Small intestine (tissue), 7 donors: Measurements from ENCODE around the gene VASN. TPM values are rescaled to one million over a fixed set of nuclear protein-coding genes. Genes with fewer than 3 reads are reported as not detected.

Experiments used
- DNase-seq, 2 donors: peaks; one replicate each; pipeline versions ENCODE4 v3.0.0 to v3.0.0-alpha.2; 2013
- FAIRE-seq: peaks from 2 replicates; lab custom pipeline; 2012; peaks lifted over from hg19 to GRCh38; lab: Jason Lieb, UNC
- H3K27ac ChIP-seq, 3 donors: one replicate each; pipeline ENCODE4 v1.5.1; 2013; ENCODE audit warnings: low read length in 2 of 3, mild to moderate bottlenecking in 2 of 3, control low read depth in 1 of 3, inconsistent platforms in 1 of 3, low read depth in 1 of 3, moderate library complexity in 1 of 3
- H3K27me3 ChIP-seq, 3 donors: one replicate each; pipeline ENCODE4 v1.6.1; 2013; ENCODE audit warnings: low read length in 3 of 3, inconsistent platforms in 1 of 3; ENCODE audit not compliant: control insufficient read depth in 3 of 3, insufficient read depth in 3 of 3
- H3K36me3 ChIP-seq, 3 donors: one replicate each; pipeline ENCODE4 v1.6.1; 2013; ENCODE audit warnings: low read length in 3 of 3, inconsistent platforms in 1 of 3, low read depth in 1 of 3, mild to moderate bottlenecking in 1 of 3, moderate library complexity in 1 of 3; ENCODE audit not compliant: control insufficient read depth in 3 of 3, insufficient read depth in 2 of 3
- H3K4me1 ChIP-seq, 3 donors: one replicate each; pipeline ENCODE4 v1.6.1; 2013; ENCODE audit warnings: low read length in 2 of 3, inconsistent platforms in 1 of 3, low read depth in 1 of 3, mild to moderate bottlenecking in 1 of 3, moderate library complexity in 1 of 3; ENCODE audit not compliant: control insufficient read depth in 3 of 3, insufficient read depth in 2 of 3
- H3K4me3 ChIP-seq, 3 donors: one replicate each; pipeline ENCODE4 v1.5.1; 2013; ENCODE audit warnings: low read length in 3 of 3, control low read depth in 1 of 3, inconsistent platforms in 1 of 3, low read depth in 1 of 3, mild to moderate bottlenecking in 1 of 3, moderate library complexity in 1 of 3
- H3K9me3 ChIP-seq, 2 donors: one replicate each; pipeline ENCODE4 v1.6.1; 2013; ENCODE audit warnings: low read depth in 1 of 2, low read length in 1 of 2; ENCODE audit not compliant: control insufficient read depth in 2 of 2, insufficient read depth in 1 of 2
- WGBS, 3 donors: extraction: QIAGEN DNeasy Blood & Tissue Kit; methylation state at CpG; one replicate each; pipeline ENCODE4 v1.1.7; 2013; 5-methylcytosine and 5-hydroxymethylcytosine counted together
- polyA plus RNA-seq, 4 donors: library from polyadenylated mRNA; stranded (reverse) in 3 of 4; unstranded in 1 of 4; fragments of 200-250 nt in 3 of 4; fragments of 120-200 nt in 1 of 4; gene quantifications; one replicate each; pipeline versions ENCODE4 v1.2.1 to v1.2.3, GENCODE V29; 2013
- donor health status: healthy with polysubstance abuse.
- donor health status: control.
- donor health status: control.
- donor health status: Bipolar disorder and iron deficiency.
- donor health status: healthy.

Gene VASN
- polyA plus RNA-seq, 4 donors: 0.45 to 11.4 (median 2.2) TPM

DNA sequence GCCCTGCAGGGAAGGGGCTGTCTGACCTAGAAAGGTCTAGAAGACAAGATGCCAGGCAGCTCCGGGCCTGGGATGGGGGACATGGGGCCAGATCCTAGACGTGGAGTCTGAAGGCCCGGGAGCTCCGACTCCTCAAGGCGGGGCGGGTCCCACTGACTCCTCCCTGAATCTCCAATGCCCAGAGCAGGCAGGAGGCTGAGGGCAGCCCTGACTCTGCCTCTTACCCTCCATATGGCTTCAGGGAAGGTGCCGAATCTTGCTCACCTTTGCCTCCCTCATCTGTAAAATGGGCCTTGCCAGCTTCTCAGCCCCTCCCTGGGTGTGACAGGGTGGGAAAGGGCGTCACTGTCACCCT is 14.8 kb downstream of the VASN start:
- H3K4me1 ChIP-seq: no peaks in the 10 kb centered on the region
- peak overlapping the region in 1 of 3 donors; percentile 51 for H3K27ac ChIP-seq
- no peak for FAIRE-seq
- no peaks in the 10 kb centered on the region for H3K27me3 ChIP-seq
- DNase-seq: no peak
- WGBS, 3 donors: 69 to 81% (median 71%) methylated on average over 8 of the region's 8 CpGs
- no peaks in the 10 kb centered on the region for H3K9me3 ChIP-seq
- H3K4me3 ChIP-seq: no peak overlapping the region
- H3K36me3 ChIP-seq: peaks cover 0 to 97% (median 15%) of the 10 kb centered on the region in 3 donors

DNA sequence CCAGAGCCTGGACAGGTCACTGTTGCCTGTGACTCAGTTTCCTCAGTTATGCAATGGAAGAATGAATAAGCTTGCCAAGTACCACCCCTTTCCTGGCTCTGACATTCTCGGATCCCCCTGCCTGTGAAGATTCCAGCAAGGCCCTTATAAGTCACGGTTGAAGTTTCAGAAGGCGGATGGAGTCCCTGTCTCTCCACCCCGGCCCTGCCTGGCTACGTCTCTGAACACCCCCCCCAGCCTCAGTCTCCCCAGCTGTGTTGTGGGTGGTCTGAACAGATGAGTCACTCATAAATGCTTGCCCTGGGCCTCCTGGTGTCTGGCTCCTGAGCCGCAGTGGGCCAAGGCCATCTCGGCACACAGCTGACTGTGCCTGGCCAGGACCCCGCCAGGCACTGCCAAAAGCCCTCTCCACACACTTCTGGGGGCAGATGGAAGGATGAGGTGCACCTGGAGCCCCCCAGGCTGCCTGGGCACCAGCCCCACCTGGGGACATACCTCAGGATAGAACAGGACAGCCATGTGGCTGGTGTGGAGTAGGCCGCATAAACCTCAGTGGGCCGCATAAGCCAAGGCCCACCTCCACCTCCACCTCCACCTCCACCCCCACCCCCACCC is 15.4 kb downstream of the VASN start:
- WGBS, 3 donors: 83 to 95% (median 91%) methylated on average over 9 to 10 of the region's 10 CpGs
- Histone ChIP-seq H3K9me3 (no peaks in the 10 kb centered on the region), H3K27ac (no peak overlapping the region), H3K36me3 (peaks cover 0 to 96% (median 15%) of the 10 kb centered on the region in 3 donors), H3K4me3 (no peak overlapping the region), H3K27me3 (no peaks in the 10 kb centered on the region), H3K4me1 (peaks cover 0 to 2% (median 0%) of the 10 kb centered on the region in 3 donors)
- no peak for FAIRE-seq
- DNase-seq: no peak

DNA sequence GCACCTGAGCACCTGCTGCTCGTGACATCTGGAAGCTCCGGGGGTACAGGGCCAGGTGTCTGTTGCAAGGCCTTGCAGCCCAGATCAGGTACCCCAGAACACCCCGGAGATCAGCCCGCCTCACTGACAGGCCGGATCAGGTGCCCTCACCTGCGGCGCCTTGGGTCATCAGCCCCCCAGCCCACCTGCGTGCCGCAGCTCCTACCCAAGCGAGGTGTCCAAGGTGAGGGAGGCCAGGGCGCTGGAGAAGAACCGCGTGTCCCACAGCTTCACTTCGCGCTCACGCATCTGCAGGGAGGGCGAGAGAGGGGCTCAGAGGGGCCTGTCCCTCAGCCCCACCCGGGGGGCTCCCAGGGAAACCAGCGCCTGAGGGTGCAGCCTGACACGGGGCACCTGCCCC is 16.1 kb downstream of the VASN start:
- Histone ChIP-seq H3K4me3 (no peak overlapping the region), H3K36me3 (peaks cover 0 to 96% (median 12%) of the 10 kb centered on the region in 3 donors), H3K27me3 (no peaks in the 10 kb centered on the region), H3K27ac (peak overlapping the region in 1 of 3 donors; percentile 58), H3K4me1 (peaks cover 0 to 9% (median 0%) of the 10 kb centered on the region in 3 donors), H3K9me3 (no peaks in the 10 kb centered on the region)
- no peak for FAIRE-seq
- DNase-seq: no peak
- WGBS, 3 donors: 94 to 99% (median 98%) methylated on average over 20 of the region's 20 CpGs

GRCh38 chr16:4388271-4389021 is 16.8 kb downstream of the VASN start:
- WGBS, 3 donors: 84 to 89% (median 87%) methylated on average over 15 to 19 of the region's 19 CpGs
- peaks cover 0 to 16% (median 0%) of the 10 kb centered on the region in 3 donors for H3K4me1 ChIP-seq
- DNase-seq (no peak), FAIRE-seq (no peak)
- H3K36me3 ChIP-seq: peaks cover 0 to 97% (median 12%) of the 10 kb centered on the region in 3 donors
- peak overlapping the region in 1 of 3 donors; percentile 53 for H3K27ac ChIP-seq
- no peak overlapping the region for H3K4me3 ChIP-seq
- no peaks in the 10 kb centered on the region for H3K27me3 ChIP-seq
- H3K9me3 ChIP-seq: no peaks in the 10 kb centered on the region

DNA sequence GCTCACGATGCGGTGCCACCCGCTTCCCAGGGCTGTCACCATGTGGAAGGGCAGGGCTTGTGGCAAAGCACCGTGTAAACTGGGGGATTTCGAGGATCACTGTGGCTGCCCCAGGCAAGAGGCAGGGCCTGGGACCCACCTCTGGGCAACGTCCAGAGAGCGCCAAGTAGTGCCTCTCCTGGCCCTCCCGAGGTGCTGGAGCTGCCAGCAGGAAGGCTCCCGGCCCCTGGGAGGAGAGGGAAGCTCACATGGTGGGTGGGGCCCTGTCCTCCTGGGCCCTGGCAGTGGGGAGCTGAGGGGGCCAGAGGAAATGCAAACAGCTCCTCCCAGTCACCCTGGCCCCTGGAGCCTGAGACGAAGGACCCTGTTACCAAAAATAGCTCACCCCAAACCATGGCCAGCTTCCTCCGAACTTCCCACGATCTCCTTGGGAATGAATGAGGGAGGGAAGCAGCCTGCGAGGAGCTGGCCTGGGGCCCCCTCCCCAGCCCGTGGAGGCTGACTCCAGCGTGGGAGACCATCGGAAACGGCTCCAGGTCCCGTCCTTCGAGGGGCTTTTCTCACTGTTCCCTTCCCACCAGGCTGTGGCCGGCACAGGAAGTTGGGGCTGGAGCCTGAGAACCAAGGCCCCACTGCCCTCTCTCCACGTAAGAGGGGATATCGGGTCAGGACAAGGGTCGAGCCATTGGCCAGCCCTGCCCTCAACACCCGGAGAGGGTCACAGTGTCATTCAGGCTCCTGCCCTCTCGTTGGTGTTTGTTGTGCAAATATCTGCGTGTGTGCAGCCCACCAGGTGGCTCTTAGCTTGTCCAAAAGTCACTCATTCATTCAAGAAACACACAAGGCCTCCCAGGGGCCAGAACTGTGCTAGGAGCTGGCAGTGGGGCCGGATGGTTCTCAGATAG is 17.7 kb downstream of the VASN start:
- Histone ChIP-seq H3K9me3 (no peaks in the 10 kb centered on the region), H3K27ac (peak overlapping the region in 1 of 3 donors; percentile 53), H3K36me3 (peaks cover 0 to 93% (median 13%) of the 10 kb centered on the region in 3 donors), H3K27me3 (no peaks in the 10 kb centered on the region), H3K4me1 (peaks cover 0 to 17% (median 0%) of the 10 kb centered on the region in 3 donors), H3K4me3 (no peak overlapping the region)
- 71 to 88% (median 83%) methylated on average over 26 to 27 of the region's 27 CpGs for whole genome bisulfite sequencing, 3 donors
- no peak for DNase-seq
- no peak for FAIRE-seq

- FAIRE-seq (no peak), DNase-seq (no peak)
- WGBS, 3 donors: 88 to 92% (median 89%) methylated on average over 17 to 18 of the region's 18 CpGs
- Histone ChIP-seq H3K4me1 (peaks cover 0 to 17% (median 0%) of the 10 kb centered on the region in 3 donors), H3K27me3 (no peaks in the 10 kb centered on the region), H3K36me3 (peaks cover 0 to 93% (median 18%) of the 10 kb centered on the region in 3 donors), H3K27ac (no peak overlapping the region), H3K9me3 (no peaks in the 10 kb centered on the region), H3K4me3 (no peak overlapping the region)
These were observed 18.9 kb downstream of the VASN start for GRCh38 chr16:4390266-4391260.

- Histone ChIP-seq H3K27me3 (no peaks in the 10 kb centered on the region), H3K27ac (peak overlapping the region in 1 of 3 donors; percentile 50), H3K4me3 (no peak overlapping the region), H3K4me1 (peaks cover 0 to 17% (median 0%) of the 10 kb centered on the region in 3 donors), H3K9me3 (no peaks in the 10 kb centered on the region), H3K36me3 (peaks cover 0 to 81% (median 17%) of the 10 kb centered on the region in 3 donors)
- no peak for FAIRE-seq
- WGBS, 3 donors: 89 to 95% (median 92%) methylated on average over 21 to 22 of the region's 22 CpGs
- DNase-seq: no peak
These were observed 20.2 kb downstream of the VASN start for GRCh38 chr16:4391631-4392381.
